ENCODE results near the gene LAMP1. TPM values are rescaled to one million over a fixed set of nuclear protein-coding genes. Genes with fewer than 3 reads are reported as not detected.
"Not testable (repeated sequence)": the region's sequence is repeated elsewhere in the genome, so short reads cannot be mapped to it uniquely, and the experiment has no call there.

LAMP1 gene
- total RNA-seq, 1 experiment from 2014 or later: 155 TPM

DNA sequence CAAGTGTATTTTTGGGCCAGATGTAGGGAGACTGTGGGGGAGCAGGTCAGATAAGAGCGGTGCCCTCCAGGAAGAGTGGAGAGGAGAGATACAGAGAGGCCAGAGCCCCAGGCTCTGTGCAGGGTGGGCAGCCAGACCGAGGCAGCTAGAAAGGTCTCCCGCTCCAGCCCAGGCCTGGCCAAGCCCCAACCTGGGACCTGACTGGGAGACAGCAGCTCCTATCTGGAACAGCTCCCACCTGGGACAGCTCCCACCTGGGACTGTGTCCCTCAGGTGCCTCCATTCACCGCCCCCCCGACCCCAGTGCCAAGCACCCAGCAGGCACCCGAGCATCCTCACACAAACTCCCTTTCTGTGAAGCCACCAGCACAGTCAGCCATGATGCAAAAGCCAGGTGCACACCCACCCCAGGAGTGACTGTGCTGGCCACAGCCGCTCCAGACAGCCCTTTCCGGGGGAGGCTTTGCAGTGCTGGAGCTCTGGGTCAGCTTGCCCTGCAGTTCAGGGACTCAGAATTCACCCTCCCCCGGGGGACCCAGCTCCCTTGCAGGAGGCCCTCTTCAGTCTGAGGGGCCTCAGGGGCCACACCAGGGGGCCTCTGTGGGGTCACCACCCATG is 69.0 kb downstream of the LAMP1 start:
- DNase-seq (ENCODE audit: low read depth): no peak
- in situ Hi-C loops (cut with HindIII; ENCODE audit: low pct_unique_long_range_greater_than_20kb, low sequenced_read_pairs): no loop called here

GRCh38 chr13:113367020-113367560 is 70.1 kb downstream of the LAMP1 start:
- in situ Hi-C loops (cut with HindIII; ENCODE audit: low pct_unique_long_range_greater_than_20kb, low sequenced_read_pairs): no loop called here

DNA sequence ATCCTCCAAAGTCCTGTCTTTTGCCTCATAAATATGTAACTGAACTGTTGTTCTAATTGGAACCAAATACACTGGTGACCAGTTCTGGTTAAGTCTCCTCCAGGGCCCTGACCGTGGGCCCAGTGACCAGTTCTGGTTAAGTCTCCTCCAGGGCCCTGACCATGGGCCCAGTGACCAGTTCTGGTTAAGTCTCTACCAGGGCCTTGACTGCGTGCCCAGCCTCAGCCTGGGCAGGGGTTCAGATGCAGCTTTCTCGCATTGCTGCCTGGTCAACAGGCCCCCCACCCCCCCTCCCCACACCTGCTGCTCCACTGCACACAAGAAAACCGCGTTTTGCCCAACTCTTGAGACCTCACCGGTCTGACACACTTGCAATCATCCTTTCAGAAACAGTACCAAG is 70.7 kb downstream of the LAMP1 start:
- in situ Hi-C loops (cut with HindIII; ENCODE audit: low pct_unique_long_range_greater_than_20kb, low sequenced_read_pairs): no loop called here
- no peak for DNase-seq (ENCODE audit: low read depth)

More at GRCh38 chr13:113367020-113367560, 70.1 kb downstream of the LAMP1 start:
- DNase-seq (ENCODE audit: low read depth): no peak

DNA sequence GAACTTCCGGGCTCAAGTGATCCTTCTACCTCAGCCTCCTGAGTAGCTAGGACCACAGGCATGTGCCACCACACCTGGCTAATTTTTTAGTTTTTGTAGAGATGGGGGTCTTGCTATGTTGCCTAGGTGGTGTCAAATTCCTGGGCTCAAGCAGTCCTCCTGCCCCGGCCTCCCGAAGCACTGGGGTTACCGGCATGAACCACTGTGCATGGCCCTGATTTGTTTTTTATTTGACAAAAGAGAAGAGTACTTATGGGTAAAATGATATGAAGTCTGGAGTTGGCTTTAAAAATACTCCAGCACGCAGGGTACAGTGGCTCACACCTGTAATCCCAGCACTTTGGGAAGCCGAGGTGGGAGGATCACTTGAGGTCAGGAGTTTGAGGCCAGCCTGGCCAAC is 71.3 kb downstream of the LAMP1 start:
- in situ Hi-C loops (cut with HindIII; ENCODE audit: low pct_unique_long_range_greater_than_20kb, low sequenced_read_pairs); DNase-seq (ENCODE audit: low read depth): not testable (repeated sequence)

- in situ Hi-C loops (cut with HindIII; ENCODE audit: low pct_unique_long_range_greater_than_20kb, low sequenced_read_pairs): no loop called here
- DNase-seq (ENCODE audit: low read depth): no peak
Observed at GRCh38 chr13:113369189-113369588, 72.2 kb downstream of the LAMP1 start.

DNA sequence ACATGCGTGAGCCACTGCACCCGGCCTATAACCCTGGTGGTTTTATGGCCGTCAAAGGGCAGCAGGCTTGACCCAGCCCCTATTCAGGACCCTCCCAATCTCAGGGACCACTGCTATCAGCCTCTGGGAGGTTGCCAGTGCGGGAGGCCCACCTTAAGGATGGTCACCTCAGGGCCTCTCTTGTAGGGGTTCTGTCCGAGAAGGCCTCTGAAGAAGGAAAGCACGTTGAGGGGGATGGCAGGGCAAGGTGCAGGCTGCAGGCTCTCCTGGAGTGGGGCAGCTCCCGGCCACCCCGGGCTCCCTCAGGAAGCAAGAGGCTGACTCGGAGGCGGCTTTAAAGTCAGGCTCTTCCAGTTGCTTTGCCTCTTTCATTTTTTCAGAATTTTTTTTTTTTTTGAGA is 72.8 kb downstream of the LAMP1 start:
- in situ Hi-C loops (cut with HindIII; ENCODE audit: low pct_unique_long_range_greater_than_20kb, low sequenced_read_pairs): no loop called here
- DNase-seq (ENCODE audit: low read depth): no peak

GRCh38 chr13:113371061-113371460 is 74.0 kb downstream of the LAMP1 start:
- in situ Hi-C loops (cut with HindIII; ENCODE audit: low pct_unique_long_range_greater_than_20kb, low sequenced_read_pairs): no loop called here
- DNase-seq (ENCODE audit: low read depth): no peak

DNA sequence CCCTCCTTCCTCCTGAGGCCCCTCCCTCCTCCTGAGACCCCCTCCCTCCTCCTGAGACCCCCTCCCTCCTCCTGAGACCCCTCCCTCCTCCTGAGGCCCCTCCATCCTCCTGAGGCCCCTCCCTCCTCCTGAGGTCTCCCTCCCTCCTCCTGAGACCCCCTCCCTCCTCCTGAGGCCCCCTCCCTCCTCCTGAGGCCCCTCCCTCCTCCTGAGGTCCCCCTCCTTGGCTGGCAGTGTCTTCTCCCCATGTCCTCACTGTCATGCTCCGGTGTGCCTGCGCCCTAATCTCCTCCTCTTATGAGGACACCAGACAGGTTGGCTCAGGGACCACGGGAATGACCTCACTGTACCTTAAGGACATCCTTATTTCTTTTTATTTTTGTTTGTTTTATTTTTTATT is 74.7 kb downstream of the LAMP1 start:
- in situ Hi-C loops (cut with HindIII; ENCODE audit: low pct_unique_long_range_greater_than_20kb, low sequenced_read_pairs): not testable (repeated sequence)

More for the DNA sequence above, 74.7 kb downstream of the LAMP1 start:
- DNase-seq (ENCODE audit: low read depth): not testable (repeated sequence)

Other genes starting within 250 kb of the LAMP1 start
- gene F7, start 191.4 kb upstream of the LAMP1 start, total RNA-seq (2014; rRNA removed; shearing (Covaris generic); ENCODE audit: low replicate concordance): not detected in 2 replicates
- gene F10, start 174.4 kb upstream of the LAMP1 start, total RNA-seq (2014; rRNA removed; shearing (Covaris generic); ENCODE audit: low replicate concordance): not detected in 2 replicates
- not detected in 2 replicates for gene PROZ, start 138.6 kb upstream of the LAMP1 start, total RNA-seq (2014; rRNA removed; shearing (Covaris generic); ENCODE audit: low replicate concordance)
- gene PCID2, start 88.6 kb upstream of the LAMP1 start, total RNA-seq (2014; rRNA removed; shearing (Covaris generic); ENCODE audit: low replicate concordance): 60.9 and 76.2 TPM in 2 replicates
- 77.8 and 83.4 TPM in 2 replicates for gene CUL4A, start 87.6 kb upstream of the LAMP1 start, total RNA-seq (2014; rRNA removed; shearing (Covaris generic); ENCODE audit: low replicate concordance)
- gene GRTP1, start 66.9 kb downstream of the LAMP1 start, total RNA-seq (2014; rRNA removed; shearing (Covaris generic); ENCODE audit: low replicate concordance): 3.5 and 12.9 TPM in 2 replicates
- 21.4 and 28.4 TPM in 2 replicates for gene ADPRHL1, start 156.2 kb downstream of the LAMP1 start, total RNA-seq (2014; rRNA removed; shearing (Covaris generic); ENCODE audit: low replicate concordance)
- 0.78 and 4.1 TPM in 2 replicates for gene DCUN1D2, start 193.5 kb downstream of the LAMP1 start, total RNA-seq (2014; rRNA removed; shearing (Covaris generic); ENCODE audit: low replicate concordance)